Transverse colon (tissue), 4 donors: ENCODE data around the gene TRAPPC2. TPM values are rescaled to one million over a fixed set of nuclear protein-coding genes. Genes with fewer than 3 reads are reported as not detected.

Experiments
- DNase-seq: peaks from one replicate; pipeline ENCODE4 v3.0.0-alpha.2; 2019
- H3K27ac ChIP-seq, 4 donors: fragments of 200-600 bp; sonication (generic); 2 replicates each; pipeline ENCODE4 v1.5.1; 2016 to 2018; ENCODE audit warnings: inconsistent platforms in 4 of 4
- H3K27me3 ChIP-seq: fragments of 200-600 bp; sonication (generic); 2 replicates; pipeline ENCODE4 v1.5.1; 2017; ENCODE audit warnings: inconsistent platforms
- H3K36me3 ChIP-seq, 4 donors: fragments of 200-600 bp; sonication (generic); 2 replicates each; pipeline ENCODE4 v1.5.1; 2017 to 2019; ENCODE audit warnings: inconsistent platforms in 4 of 4
- H3K4me1 ChIP-seq, 4 donors: fragments of 200-600 bp; sonication (generic); 2 replicates each; pipeline ENCODE4 v1.5.1; 2017 to 2020; ENCODE audit warnings: inconsistent platforms in 4 of 4
- H3K4me3 ChIP-seq, 4 donors: fragments of 200-600 bp; sonication (generic); 1 replicate in 1 of 4; 2 replicates in 3 of 4; pipeline versions ENCODE4 v1.5.1 to v1.6.1; 2017 to 2019; ENCODE audit warnings: inconsistent platforms in 4 of 4
- H3K9me3 ChIP-seq, 2 donors: fragments of 200-600 bp; sonication (generic); 2 replicates each; pipeline ENCODE4 v1.5.1; 2017 to 2019; ENCODE audit warnings: inconsistent platforms in 2 of 2
- CTCF ChIP-seq, 5 experiments: fragments of 200-600 bp in 3 of 5; fragments of 450-650 bp in 2 of 5; sonication (generic) in 3 of 5; IDR thresholded peaks; 1 replicate in 2 of 5; 2 replicates in 3 of 5; pipeline ENCODE4 v1.5.1; 2016 to 2017; ENCODE audit warnings: antibody characterized with exemption in 5 of 5, inconsistent platforms in 3 of 5, mild to moderate bottlenecking in 2 of 5, moderate library complexity in 1 of 5
- EP300 ChIP-seq: sonication (generic); formaldehyde crosslinking; IDR thresholded peaks from one replicate; pipeline ENCODE4 v1.6.1; 2017; ENCODE audit warnings: antibody characterized with exemption, low read depth
- POLR2A ChIP-seq: fragments of 450-650 bp; IDR thresholded peaks from one replicate; pipeline ENCODE4 v1.6.1; 2016; ENCODE audit warnings: antibody characterized with exemption, mild to moderate bottlenecking, moderate library complexity
- POLR2AphosphoS5 ChIP-seq, 3 donors: sonication (generic); formaldehyde crosslinking; IDR thresholded peaks; one replicate each; pipeline ENCODE4 v1.6.1; 2016; ENCODE audit warnings: antibody characterized with exemption in 3 of 3
- WGBS, 2 donors: methylation state at CpG; one replicate each; pipeline ENCODE4 v1.1.5; 2018; ENCODE audit warnings: low coverage in 1 of 2; 5-methylcytosine and 5-hydroxymethylcytosine counted together
- in situ Hi-C, 4 donors: fragments of 200-750 bp; cut with MboI; loops; one replicate each; pipeline versions ENCODE4 v1.15.0 to v1.15.1; 2017; ENCODE audit warnings: low sequenced_read_pairs in 3 of 4, low pct_ligation_motif_present in 1 of 4, low pct_unique_long_range_greater_than_20kb in 1 of 4
- intact Hi-C: fragments of 100-400 bp; cut with DNase I; formaldehyde crosslinking; loops from one replicate; pipeline ENCODE4 v1.15.1; 2023; ENCODE audit warnings: low total_unique reads
- total RNA-seq, 4 donors: library from RNA; depleted of rRNA; stranded (reverse); fragments of >200 nt; gene quantifications; one replicate each; pipeline ENCODE4 v1.1.0, GENCODE V29; 2016

Gene TRAPPC2
- total RNA-seq, 4 donors from 2014 or later: 14.2 to 25.9 (median 15.1) TPM

GRCh38 chrX:13754765-13755164 is 20.3 kb upstream of the TRAPPC2 start:
- TF ChIP-seq POLR2AphosphoS5 (IDR thresholded peaks at IDR 0.05): no peak
- no peak for TF ChIP-seq CTCF (IDR thresholded peaks at IDR 0.05)
- no peaks in the 10 kb centered on the region for H3K9me3 ChIP-seq
- no peak overlapping the region for H3K27ac ChIP-seq
- DNase-seq: no peak
- intact Hi-C loops: loop anchor here (10.0 kb wide), 1 partner anchor 280 kb away; no protein-coding TSS in a partner anchor
- no peaks in the 10 kb centered on the region for H3K36me3 ChIP-seq
- in situ Hi-C loops: loop anchor here in 3 of 4 donors (10.0 to 25.0 kb wide), 3 partner anchors 242 to 283 kb away; partner anchors contain the start of gene GEMIN8 (in 3 of the 3)
- WGBS, 2 donors: 96% methylated on average over 1 of the region's 1 CpG; no CpG with 5 or more reads in 1 of the 2 donors
- H3K4me1 ChIP-seq: no peaks in the 10 kb centered on the region
- no peaks in the 10 kb centered on the region for H3K27me3 ChIP-seq
- no peak overlapping the region for H3K4me3 ChIP-seq

GRCh38 chrX:13752646-13753045 is 18.2 kb upstream of the TRAPPC2 start:
- no peak overlapping the region for H3K4me3 ChIP-seq
- in situ Hi-C loops (loop anchor here in 3 of 4 donors (10.0 to 25.0 kb wide), 3 partner anchors 240 to 285 kb away; partner anchors contain the start of gene GEMIN8 (in 3 of the 3)), intact Hi-C loops (loop anchor here (10.0 kb wide), 1 partner anchor 282 kb away; no protein-coding TSS in a partner anchor)
- H3K4me1 ChIP-seq: no peaks in the 10 kb centered on the region
- DNase-seq: no peak
- no peaks in the 10 kb centered on the region for H3K27me3 ChIP-seq
- H3K36me3 ChIP-seq: no peaks in the 10 kb centered on the region
- WGBS, 2 donors: 41% methylated on average over 3 of the region's 3 CpGs; no CpG with 5 or more reads in 1 of the 2 donors
- no peaks in the 10 kb centered on the region for H3K9me3 ChIP-seq
- no peak for TF ChIP-seq EP300
- TF ChIP-seq CTCF (IDR thresholded peaks at IDR 0.05): no peak
- no peak for TF ChIP-seq POLR2AphosphoS5 (IDR thresholded peaks at IDR 0.05)
- no peak for TF ChIP-seq POLR2A
- H3K27ac ChIP-seq: no peak overlapping the region

GRCh38 chrX:13752141-13752540 is 17.7 kb upstream of the TRAPPC2 start:
- no peaks in the 10 kb centered on the region for H3K9me3 ChIP-seq
- in situ Hi-C loops: loop anchor here in 3 of 4 donors (10.0 to 25.0 kb wide), 3 partner anchors 240 to 285 kb away; partner anchors contain the start of gene GEMIN8 (in 3 of the 3)
- intact Hi-C loops: loop anchor here (10.0 kb wide), 1 partner anchor 283 kb away; no protein-coding TSS in a partner anchor

GRCh38 chrX:13750812-13751211 is 16.4 kb upstream of the TRAPPC2 start:
- intact Hi-C loops (loop anchor here (10.0 kb wide), 1 partner anchor 284 kb away; no protein-coding TSS in a partner anchor), in situ Hi-C loops (loop anchor here in 3 of 4 donors (10.0 to 25.0 kb wide), 3 partner anchors 239 to 286 kb away; partner anchors contain the start of gene GEMIN8 (in 3 of the 3))
- no peak overlapping the region for H3K4me3 ChIP-seq
- H3K27me3 ChIP-seq: no peaks in the 10 kb centered on the region
- H3K4me1 ChIP-seq: no peaks in the 10 kb centered on the region
- no peaks in the 10 kb centered on the region for H3K36me3 ChIP-seq
- TF ChIP-seq EP300: no peak
- no peak for TF ChIP-seq CTCF (IDR thresholded peaks at IDR 0.05)
- no peak for TF ChIP-seq POLR2A
- TF ChIP-seq POLR2AphosphoS5 (IDR thresholded peaks at IDR 0.05): no peak
- H3K9me3 ChIP-seq: no peaks in the 10 kb centered on the region
- no peak overlapping the region for H3K27ac ChIP-seq
- no peak for DNase-seq

More at GRCh38 chrX:13752141-13752540, 17.7 kb upstream of the TRAPPC2 start:
- no peak for TF ChIP-seq EP300
- TF ChIP-seq CTCF (IDR thresholded peaks at IDR 0.05): no peak
- no peak for TF ChIP-seq POLR2A
- TF ChIP-seq POLR2AphosphoS5 (IDR thresholded peaks at IDR 0.05): no peak
- H3K27ac ChIP-seq: no peak overlapping the region
- H3K4me3 ChIP-seq: no peak overlapping the region
- no peak for DNase-seq
- no peaks in the 10 kb centered on the region for H3K4me1 ChIP-seq
- H3K27me3 ChIP-seq: no peaks in the 10 kb centered on the region
- 67% methylated on average over 1 to 3 of the region's 3 CpGs for WGBS, 2 donors
- H3K36me3 ChIP-seq: no peaks in the 10 kb centered on the region
